ENCODE measurements around the gene TMEM130. TPM values are rescaled to one million over a fixed set of nuclear protein-coding genes. Genes with fewer than 3 reads are reported as not detected.

TMEM130 gene
- total and polyA plus RNA-seq, 4 donors, result not detected

DNA sequence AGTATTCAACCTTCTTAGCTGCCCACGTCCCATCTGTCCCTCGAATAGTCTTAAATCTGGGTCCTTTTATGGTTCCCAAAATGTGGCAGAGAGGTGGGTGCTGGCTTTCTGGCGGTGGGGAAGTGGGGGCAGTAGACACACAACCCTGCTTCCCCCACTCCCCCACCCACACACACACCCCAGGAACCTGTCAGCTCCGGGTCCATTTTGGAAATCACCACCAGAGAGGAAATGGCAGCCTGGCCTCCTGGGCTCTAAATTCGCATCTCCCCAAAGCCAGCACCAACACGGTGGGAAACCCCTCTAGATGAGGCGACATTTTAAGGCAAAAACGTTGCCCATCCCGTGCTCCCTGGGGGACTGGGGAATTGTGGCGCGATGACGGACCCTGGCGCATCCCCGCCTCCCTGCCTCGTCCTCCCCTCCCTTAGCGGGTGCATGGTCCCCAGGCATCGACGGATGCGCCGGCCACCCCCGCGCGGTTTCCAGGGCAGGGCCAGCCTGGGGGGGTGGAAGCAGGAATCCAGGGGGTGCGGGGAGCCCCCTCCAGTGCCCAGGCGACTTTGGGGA, 702 bp downstream of the TMEM130 start:
- no peak for TF ChIP-seq RAD21 (IDR thresholded peaks at IDR 0.05)
- no peak for TF ChIP-seq EGR1 (IDR thresholded peaks at IDR 0.05; ENCODE audit: low read depth in 2 of 2)
- no peak for TF ChIP-seq NR2F2 (IDR thresholded peaks at IDR 0.05)
- TF ChIP-seq, protein P1, sequence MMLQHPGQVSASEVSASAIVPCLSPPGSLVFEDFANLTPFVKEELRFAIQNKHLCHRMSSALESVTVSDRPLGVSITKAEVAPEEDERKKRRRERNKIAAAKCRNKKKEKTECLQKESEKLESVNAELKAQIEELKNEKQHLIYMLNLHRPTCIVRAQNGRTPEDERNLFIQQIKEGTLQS (IDR thresholded peaks at IDR 0.05), result no peak
- no peak for TF ChIP-seq FOXA1 (IDR thresholded peaks at IDR 0.05)
- TF ChIP-seq RXRA (IDR thresholded peaks at IDR 0.05), result no peak
- TF ChIP-seq, protein P2, sequence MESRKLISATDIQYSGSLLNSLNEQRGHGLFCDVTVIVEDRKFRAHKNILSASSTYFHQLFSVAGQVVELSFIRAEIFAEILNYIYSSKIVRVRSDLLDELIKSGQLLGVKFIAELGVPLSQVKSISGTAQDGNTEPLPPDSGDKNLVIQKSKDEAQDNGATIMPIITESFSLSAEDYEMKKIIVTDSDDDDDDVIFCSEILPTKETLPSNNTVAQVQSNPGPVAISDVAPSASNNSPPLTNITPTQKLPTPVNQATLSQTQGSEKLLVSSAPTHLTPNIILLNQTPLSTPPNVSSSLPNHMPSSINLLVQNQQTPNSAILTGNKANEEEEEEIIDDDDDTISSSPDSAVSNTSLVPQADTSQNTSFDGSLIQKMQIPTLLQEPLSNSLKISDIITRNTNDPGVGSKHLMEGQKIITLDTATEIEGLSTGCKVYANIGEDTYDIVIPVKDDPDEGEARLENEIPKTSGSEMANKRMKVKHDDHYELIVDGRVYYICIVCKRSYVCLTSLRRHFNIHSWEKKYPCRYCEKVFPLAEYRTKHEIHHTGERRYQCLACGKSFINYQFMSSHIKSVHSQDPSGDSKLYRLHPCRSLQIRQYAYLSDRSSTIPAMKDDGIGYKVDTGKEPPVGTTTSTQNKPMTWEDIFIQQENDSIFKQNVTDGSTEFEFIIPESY (IDR thresholded peaks at IDR 0.05), result no peak
- no peak for TF ChIP-seq HNF4A (conservative IDR thresholded peaks at IDR 0.05)
- TF ChIP-seq FOXA2 (IDR thresholded peaks at IDR 0.05), result no peak
- TF ChIP-seq GABPA (IDR thresholded peaks at IDR 0.05 in 1 of 2, conservative IDR thresholded peaks at IDR 0.05 in 1 of 2), result no peak
- TF ChIP-seq, protein P3, sequence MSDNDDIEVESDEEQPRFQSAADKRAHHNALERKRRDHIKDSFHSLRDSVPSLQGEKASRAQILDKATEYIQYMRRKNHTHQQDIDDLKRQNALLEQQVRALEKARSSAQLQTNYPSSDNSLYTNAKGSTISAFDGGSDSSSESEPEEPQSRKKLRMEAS (IDR thresholded peaks at IDR 0.05), result no peak
- TF ChIP-seq, protein P4, sequence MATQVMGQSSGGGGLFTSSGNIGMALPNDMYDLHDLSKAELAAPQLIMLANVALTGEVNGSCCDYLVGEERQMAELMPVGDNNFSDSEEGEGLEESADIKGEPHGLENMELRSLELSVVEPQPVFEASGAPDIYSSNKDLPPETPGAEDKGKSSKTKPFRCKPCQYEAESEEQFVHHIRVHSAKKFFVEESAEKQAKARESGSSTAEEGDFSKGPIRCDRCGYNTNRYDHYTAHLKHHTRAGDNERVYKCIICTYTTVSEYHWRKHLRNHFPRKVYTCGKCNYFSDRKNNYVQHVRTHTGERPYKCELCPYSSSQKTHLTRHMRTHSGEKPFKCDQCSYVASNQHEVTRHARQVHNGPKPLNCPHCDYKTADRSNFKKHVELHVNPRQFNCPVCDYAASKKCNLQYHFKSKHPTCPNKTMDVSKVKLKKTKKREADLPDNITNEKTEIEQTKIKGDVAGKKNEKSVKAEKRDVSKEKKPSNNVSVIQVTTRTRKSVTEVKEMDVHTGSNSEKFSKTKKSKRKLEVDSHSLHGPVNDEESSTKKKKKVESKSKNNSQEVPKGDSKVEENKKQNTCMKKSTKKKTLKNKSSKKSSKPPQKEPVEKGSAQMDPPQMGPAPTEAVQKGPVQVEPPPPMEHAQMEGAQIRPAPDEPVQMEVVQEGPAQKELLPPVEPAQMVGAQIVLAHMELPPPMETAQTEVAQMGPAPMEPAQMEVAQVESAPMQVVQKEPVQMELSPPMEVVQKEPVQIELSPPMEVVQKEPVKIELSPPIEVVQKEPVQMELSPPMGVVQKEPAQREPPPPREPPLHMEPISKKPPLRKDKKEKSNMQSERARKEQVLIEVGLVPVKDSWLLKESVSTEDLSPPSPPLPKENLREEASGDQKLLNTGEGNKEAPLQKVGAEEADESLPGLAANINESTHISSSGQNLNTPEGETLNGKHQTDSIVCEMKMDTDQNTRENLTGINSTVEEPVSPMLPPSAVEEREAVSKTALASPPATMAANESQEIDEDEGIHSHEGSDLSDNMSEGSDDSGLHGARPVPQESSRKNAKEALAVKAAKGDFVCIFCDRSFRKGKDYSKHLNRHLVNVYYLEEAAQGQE (IDR thresholded peaks at IDR 0.05), result no peak
- no peak for TF ChIP-seq YY1 (IDR thresholded peaks at IDR 0.05)
- TF ChIP-seq, protein P5, sequence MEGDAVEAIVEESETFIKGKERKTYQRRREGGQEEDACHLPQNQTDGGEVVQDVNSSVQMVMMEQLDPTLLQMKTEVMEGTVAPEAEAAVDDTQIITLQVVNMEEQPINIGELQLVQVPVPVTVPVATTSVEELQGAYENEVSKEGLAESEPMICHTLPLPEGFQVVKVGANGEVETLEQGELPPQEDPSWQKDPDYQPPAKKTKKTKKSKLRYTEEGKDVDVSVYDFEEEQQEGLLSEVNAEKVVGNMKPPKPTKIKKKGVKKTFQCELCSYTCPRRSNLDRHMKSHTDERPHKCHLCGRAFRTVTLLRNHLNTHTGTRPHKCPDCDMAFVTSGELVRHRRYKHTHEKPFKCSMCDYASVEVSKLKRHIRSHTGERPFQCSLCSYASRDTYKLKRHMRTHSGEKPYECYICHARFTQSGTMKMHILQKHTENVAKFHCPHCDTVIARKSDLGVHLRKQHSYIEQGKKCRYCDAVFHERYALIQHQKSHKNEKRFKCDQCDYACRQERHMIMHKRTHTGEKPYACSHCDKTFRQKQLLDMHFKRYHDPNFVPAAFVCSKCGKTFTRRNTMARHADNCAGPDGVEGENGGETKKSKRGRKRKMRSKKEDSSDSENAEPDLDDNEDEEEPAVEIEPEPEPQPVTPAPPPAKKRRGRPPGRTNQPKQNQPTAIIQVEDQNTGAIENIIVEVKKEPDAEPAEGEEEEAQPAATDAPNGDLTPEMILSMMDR (IDR thresholded peaks at IDR 0.05; ENCODE audit: low read depth, low read length, missing input control), result no peak
- TF ChIP-seq JUND (IDR thresholded peaks at IDR 0.05), result no peak
- TF ChIP-seq TAF1 (conservative IDR thresholded peaks at IDR 0.05), result no peak
- H3K27ac ChIP-seq (ENCODE audit: low read depth in 1 of 2, low read length in 2 of 2), result no peak overlapping the region
- no peak for DNase-seq (ENCODE audit: low spot score)
- 15% methylated on average over 25 of the region's 25 CpGs for WGBS
- H3K4me1 ChIP-seq (ENCODE audit: control insufficient read depth in 4 of 4, insufficient read depth in 4 of 4, low read length in 3 of 4), result peaks cover 0 to 8% (median 2%) of the 10 kb centered on the region in 4 donors
- H3K27me3 ChIP-seq (ENCODE audit: control insufficient read depth in 4 of 4, insufficient read depth in 4 of 4, low read length in 3 of 4), result peaks cover 0 to 7% (median 1%) of the 10 kb centered on the region in 4 donors
- H3K36me3 ChIP-seq (ENCODE audit: control insufficient read depth in 4 of 4, insufficient read depth in 3 of 4, low read depth in 1 of 4, low read length in 3 of 4), result no peaks in the 10 kb centered on the region
- H3K4me3 ChIP-seq (ENCODE audit: low read depth in 1 of 3, low read length in 3 of 3), result no peak overlapping the region
- H3K9me3 ChIP-seq (ENCODE audit: control insufficient read depth in 4 of 4, low read length in 3 of 4), result no peaks in the 10 kb centered on the region
- H3K9ac ChIP-seq (ENCODE audit: low read depth in 1 of 2, low read length in 2 of 2), result no peak overlapping the region

Measured in liver (tissue), 9 donors.